WI38 (cell line): Measurements from ENCODE around the gene NVL.

ENCODE experiments used
- H3K4me3 ChIP-seq: 2 replicates; pipeline ENCODE4 v1.5.1; 2011; ENCODE audit warnings: low read depth, mild to moderate bottlenecking, control low read depth, low read length
- TF ChIP-seq, protein P1 (sequence below): IDR thresholded peaks from 2 replicates; pipeline ENCODE4 v1.5.1; 2012; ENCODE audit warnings: low read depth, mild to moderate bottlenecking, control low read depth, low read length

The NVL gene

DNA sequence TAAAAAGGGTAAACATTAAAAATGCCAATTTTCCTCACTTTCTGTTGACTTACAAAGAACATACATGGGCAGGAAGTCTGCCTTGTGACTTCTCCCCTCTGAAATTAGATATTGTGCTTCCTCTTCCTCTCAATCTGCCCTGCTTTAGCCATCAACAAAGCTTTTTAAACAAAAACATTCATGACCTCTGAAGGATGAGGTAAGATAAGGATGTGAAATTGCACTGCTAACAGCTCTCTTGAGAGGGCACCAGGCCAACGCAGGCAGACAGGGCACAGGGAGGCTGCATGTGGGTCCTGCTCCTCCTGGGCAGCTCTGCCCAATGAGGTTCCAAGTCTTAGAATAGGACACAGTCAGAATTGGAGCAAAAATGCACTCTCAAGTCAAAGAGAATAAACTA lies 84.8 kb downstream of the NVL start:
- no peak overlapping the region for H3K4me3 ChIP-seq
- TF ChIP-seq, protein P1, sequence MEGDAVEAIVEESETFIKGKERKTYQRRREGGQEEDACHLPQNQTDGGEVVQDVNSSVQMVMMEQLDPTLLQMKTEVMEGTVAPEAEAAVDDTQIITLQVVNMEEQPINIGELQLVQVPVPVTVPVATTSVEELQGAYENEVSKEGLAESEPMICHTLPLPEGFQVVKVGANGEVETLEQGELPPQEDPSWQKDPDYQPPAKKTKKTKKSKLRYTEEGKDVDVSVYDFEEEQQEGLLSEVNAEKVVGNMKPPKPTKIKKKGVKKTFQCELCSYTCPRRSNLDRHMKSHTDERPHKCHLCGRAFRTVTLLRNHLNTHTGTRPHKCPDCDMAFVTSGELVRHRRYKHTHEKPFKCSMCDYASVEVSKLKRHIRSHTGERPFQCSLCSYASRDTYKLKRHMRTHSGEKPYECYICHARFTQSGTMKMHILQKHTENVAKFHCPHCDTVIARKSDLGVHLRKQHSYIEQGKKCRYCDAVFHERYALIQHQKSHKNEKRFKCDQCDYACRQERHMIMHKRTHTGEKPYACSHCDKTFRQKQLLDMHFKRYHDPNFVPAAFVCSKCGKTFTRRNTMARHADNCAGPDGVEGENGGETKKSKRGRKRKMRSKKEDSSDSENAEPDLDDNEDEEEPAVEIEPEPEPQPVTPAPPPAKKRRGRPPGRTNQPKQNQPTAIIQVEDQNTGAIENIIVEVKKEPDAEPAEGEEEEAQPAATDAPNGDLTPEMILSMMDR: no peak

DNA sequence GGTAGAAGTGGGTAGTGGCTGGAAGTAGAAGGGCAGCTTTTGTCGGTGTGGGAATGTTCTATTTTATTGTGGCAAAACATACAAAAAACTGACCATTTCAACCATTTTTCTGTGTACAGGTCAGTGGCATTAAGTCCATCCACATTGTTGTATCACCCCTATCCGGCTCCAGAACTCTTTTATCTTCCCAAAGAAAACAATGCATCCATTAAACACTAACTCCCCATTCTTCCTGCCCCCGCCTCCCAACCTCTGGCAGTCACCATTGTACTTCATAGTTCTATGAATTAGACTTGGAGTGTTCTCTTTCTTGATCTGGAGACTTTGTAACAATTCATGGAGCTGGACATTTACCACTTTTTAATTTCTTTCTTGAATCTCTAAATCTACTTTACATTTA lies 91.2 kb downstream of the NVL start:
- no peak overlapping the region for H3K4me3 ChIP-seq
- TF ChIP-seq, protein P1: no peak

DNA sequence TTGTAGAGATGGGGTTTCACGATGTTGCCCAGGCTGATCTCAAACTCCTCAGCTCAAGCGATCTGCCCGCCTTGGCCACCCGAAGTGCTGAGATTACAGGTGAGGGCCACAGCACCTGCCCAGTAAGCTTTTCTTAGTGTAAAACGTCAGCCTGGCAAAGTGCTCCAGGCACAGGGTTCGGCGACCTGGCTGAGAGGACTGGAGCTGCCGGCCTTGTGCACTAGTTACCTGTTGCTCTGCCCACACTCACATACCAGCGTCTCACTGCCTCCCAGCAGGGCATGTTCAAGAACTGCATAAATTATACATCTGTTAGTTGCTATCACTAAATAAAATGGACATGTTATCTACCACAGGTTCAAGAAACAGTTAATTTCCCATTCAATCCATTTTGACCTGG lies 91.8 kb downstream of the NVL start:
- TF ChIP-seq, protein P1: no peak
- no peak overlapping the region for H3K4me3 ChIP-seq

DNA sequence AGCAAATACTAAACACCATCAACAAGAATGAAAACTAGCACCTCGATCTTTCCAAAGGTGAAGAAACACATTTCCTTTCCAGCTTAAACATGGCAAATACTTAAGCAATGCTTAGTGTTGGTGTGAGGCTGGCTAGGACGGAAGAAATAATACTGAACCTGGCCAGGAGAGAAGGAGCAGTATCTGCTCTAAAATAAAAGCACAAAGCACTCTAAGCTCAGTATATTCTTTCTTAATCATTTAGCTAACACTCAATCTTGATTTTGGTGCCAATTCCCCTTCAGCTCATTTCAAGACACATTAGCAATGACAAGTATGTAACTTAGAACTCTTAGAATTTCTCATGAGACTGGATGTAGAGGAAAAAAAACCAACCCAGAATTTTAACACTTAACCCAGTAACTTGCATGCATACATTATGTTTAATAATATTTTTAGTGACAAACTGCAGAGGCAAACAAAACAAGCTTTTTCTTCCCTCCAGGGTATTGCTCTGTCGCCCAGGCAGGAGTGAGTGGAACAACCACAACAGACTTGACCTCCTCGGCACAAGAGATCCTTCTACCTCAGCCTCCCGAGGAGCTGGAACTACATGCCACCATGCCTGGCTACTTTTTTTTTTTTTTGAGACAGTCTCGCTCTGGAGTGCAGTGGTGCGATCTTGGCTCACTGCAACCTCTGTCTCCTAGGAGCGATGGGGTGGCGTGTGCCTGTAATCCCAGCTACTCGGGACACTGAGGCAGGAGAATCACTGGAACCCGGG lies 92.7 kb downstream of the NVL start:
- TF ChIP-seq, protein P1: no peak

DNA sequence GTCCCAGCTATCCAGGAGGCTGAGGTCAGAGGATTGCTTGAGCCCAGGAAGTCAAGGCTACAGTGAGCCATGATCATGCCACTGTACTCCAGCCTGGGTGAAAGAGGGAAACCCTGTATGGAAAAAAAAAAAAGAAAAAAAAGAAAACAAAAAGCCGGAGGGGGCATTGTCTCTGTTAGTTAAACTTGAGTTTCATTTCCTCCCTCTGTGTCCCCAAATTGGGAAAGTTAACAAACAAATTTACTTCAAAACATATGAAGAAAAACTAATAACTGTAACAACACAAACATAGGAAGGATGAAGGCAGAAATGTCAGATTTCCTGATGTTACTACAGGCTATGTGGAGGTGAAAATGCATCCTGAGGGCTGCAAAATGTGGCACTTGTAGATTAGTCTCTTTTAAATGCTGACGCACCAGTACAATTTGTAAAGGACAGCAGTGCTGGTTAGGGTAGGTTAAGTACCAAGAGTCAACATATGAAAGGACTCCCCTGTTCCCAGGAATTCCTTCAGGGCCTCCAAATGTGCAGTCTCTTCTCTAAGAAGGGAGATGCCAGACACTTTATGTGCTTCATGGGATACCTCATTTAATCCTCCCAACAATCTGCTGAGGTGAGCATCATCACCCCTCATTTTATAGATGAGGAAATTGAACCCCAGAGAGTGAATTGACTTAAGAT lies 94.0 kb downstream of the NVL start:
- TF ChIP-seq, protein P1: no peak
- no peak overlapping the region for H3K4me3 ChIP-seq

More for the DNA sequence above, 92.7 kb downstream of the NVL start:
- no peak overlapping the region for H3K4me3 ChIP-seq

DNA sequence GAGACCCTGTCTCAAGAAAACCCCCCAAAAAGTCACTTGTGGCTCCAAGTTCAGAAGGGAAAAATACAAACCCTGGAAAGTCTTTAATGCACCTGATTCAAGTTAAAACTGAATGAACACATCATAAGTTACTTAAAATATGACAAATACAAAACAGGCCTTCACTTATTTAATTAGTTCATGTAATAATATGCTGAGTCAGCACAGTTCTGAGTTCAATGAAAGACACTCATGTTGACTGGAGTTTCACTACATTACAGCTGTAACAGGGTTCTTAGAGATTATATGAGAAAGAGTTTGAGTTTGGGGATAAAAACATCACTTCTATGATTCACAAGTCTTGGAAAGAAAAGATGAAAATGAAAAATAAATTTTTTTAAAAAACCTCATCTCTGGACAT lies 96.0 kb downstream of the NVL start:
- TF ChIP-seq, protein P1: no peak

DNA sequence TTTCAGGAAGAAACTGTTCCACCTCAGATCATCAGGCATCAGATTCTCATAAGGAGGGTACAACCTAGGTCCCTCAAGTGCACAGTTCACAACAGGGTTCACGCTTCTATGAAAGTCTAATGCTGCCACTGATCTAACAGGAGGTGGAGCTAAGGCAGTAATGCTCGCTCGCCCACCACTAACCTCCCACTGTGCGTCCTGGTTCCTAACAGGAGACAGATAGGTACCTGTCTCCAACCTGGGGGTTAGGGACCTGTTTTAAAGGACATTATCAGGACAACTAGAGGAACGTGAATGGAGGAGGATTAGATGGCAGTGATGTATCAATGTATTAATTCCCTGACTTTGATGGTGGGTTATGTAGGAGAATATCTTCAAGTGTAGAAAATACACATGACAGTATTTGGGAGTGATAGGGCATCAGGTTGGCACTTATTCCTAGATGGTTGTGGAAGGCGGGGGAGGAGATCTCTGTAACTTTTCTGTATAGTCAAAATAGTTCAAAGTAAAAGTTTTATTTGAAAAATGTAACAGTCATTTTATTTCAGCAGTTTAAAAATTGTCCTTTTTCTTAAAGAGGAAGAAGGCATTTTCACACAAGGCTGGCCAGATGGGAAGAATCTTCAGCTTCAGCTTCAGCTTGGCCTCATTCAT lies 103.0 kb downstream of the NVL start:
- H3K4me3 ChIP-seq: no peak overlapping the region
- TF ChIP-seq, protein P1: no peak

More for the DNA sequence above, 96.0 kb downstream of the NVL start:
- no peak overlapping the region for H3K4me3 ChIP-seq
